Mammary epithelial cell (primary cell): ENCODE results near the gene TET2.

ENCODE experiments used
- EZH2 ChIP-seq: IDR thresholded peaks from 2 replicates; pipeline ENCODE4 v1.6.1; 2012; ENCODE audit warnings: low read length, inconsistent platforms, borderline replicate concordance
- TF ChIP-seq, protein P1 (sequence below), 2 donors: IDR thresholded peaks in 1 of 2; conservative IDR thresholded peaks in 1 of 2; 2 replicates each; pipeline ENCODE4 v1.5.1; 2011 to 2012; ENCODE audit warnings: inconsistent platforms in 2 of 2, low read length in 2 of 2, mild to moderate bottlenecking in 2 of 2, control low read depth in 1 of 2, low read depth in 1 of 2; ENCODE audit not compliant: insufficient read depth in 1 of 2; ENCODE audit errors: extremely low read depth in 1 of 2

DNA sequence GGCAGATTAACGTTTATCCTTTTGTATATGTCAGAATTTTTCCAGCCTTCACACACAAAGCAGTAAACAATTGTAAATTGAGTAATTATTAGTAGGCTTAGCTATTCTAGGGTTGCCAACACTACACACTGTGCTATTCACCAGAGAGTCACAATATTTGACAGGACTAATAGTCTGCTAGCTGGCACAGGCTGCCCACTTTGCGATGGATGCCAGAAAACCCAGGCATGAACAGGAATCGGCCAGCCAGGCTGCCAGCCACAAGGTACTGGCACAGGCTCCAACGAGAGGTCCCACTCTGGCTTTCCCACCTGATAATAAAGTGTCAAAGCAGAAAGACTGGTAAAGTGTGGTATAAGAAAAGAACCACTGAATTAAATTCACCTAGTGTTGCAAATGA, 94.8 kb downstream of the TET2 start:
- no peak for TF ChIP-seq EZH2
- TF ChIP-seq, protein P1, sequence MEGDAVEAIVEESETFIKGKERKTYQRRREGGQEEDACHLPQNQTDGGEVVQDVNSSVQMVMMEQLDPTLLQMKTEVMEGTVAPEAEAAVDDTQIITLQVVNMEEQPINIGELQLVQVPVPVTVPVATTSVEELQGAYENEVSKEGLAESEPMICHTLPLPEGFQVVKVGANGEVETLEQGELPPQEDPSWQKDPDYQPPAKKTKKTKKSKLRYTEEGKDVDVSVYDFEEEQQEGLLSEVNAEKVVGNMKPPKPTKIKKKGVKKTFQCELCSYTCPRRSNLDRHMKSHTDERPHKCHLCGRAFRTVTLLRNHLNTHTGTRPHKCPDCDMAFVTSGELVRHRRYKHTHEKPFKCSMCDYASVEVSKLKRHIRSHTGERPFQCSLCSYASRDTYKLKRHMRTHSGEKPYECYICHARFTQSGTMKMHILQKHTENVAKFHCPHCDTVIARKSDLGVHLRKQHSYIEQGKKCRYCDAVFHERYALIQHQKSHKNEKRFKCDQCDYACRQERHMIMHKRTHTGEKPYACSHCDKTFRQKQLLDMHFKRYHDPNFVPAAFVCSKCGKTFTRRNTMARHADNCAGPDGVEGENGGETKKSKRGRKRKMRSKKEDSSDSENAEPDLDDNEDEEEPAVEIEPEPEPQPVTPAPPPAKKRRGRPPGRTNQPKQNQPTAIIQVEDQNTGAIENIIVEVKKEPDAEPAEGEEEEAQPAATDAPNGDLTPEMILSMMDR (conservative IDR thresholded peaks at IDR 0.05 in 1 of 2, IDR thresholded peaks at IDR 0.05 in 1 of 2; ENCODE audit: extremely low read depth in 1 of 2, insufficient read depth in 1 of 2, low read depth in 1 of 2, low read length in 2 of 2): no peak
